Measurements from ENCODE around the gene GPC3. TPM values are rescaled to one million over a fixed set of nuclear protein-coding genes. Genes with fewer than 3 reads are reported as not detected.
A peak's percentile ranks its signal among the peaks of the same experiment; 100 is the strongest.
"Not testable (repeated sequence)": the region's sequence is repeated elsewhere in the genome, so short reads cannot be mapped to it uniquely, and the experiment has no call there.

Gene GPC3
- total RNA-seq, 1 experiment from 2014 or later = not detected

GRCh38 chrX:133776072-133776471, 209.3 kb downstream of the GPC3 start:
- DNase-seq (ENCODE audit: low read depth) = no peak

GRCh38 chrX:133774807-133775206, 210.6 kb downstream of the GPC3 start:
- no peak for DNase-seq (ENCODE audit: low read depth)

GRCh38 chrX:133771086-133771646, 214.2 kb downstream of the GPC3 start:
- DNase-seq (ENCODE audit: low read depth) = no peak

GRCh38 chrX:133762976-133763548, 222.3 kb downstream of the GPC3 start:
- DNase-seq (ENCODE audit: low read depth) = not testable (repeated sequence)

- no peak for DNase-seq (ENCODE audit: low read depth)
Observed at GRCh38 chrX:133754657-133755056, 230.7 kb downstream of the GPC3 start.

GRCh38 chrX:133749951-133750350, 235.4 kb downstream of the GPC3 start:
- no peak for DNase-seq (ENCODE audit: low read depth)

GRCh38 chrX:133749370-133749769, 236.0 kb downstream of the GPC3 start:
- no peak for DNase-seq (ENCODE audit: low read depth)

GRCh38 chrX:133747196-133747595, 238.2 kb downstream of the GPC3 start:
- DNase-seq (ENCODE audit: low read depth) = no peak

- no peak for DNase-seq (ENCODE audit: low read depth)
Observed at GRCh38 chrX:133746593-133746992, 238.8 kb downstream of the GPC3 start.

GRCh38 chrX:133745349-133745748, 240.0 kb downstream of the GPC3 start:
- no peak for DNase-seq (ENCODE audit: low read depth)

GRCh38 chrX:133742602-133743305, 242.6 kb downstream of the GPC3 start:
- DNase-seq (ENCODE audit: low read depth) = no peak

- no peak for DNase-seq (ENCODE audit: low read depth)
Observed at GRCh38 chrX:133741303-133741702, 244.1 kb downstream of the GPC3 start.

- no peak for DNase-seq (ENCODE audit: low read depth)
Observed at GRCh38 chrX:133726642-133727041, 258.8 kb downstream of the GPC3 start.

GRCh38 chrX:133726211-133726630, 259.2 kb downstream of the GPC3 start:
- peak; percentile 86 for DNase-seq (ENCODE audit: low read depth)

- no peak for DNase-seq (ENCODE audit: low read depth)
Observed at GRCh38 chrX:133723930-133724329, 261.5 kb downstream of the GPC3 start.

GRCh38 chrX:133722756-133723155, 262.6 kb downstream of the GPC3 start:
- DNase-seq (ENCODE audit: low read depth) = no peak

- DNase-seq (ENCODE audit: low read depth) = not testable (repeated sequence)
Observed at GRCh38 chrX:133720269-133720668, 265.1 kb downstream of the GPC3 start.

- no peak for DNase-seq (ENCODE audit: low read depth)
Observed at GRCh38 chrX:133715715-133716114, 269.7 kb downstream of the GPC3 start.

- DNase-seq (ENCODE audit: low read depth) = no peak
Observed at GRCh38 chrX:133709501-133709900, 275.9 kb downstream of the GPC3 start.

- no peak for DNase-seq (ENCODE audit: low read depth)
Observed at GRCh38 chrX:133706890-133707289, 278.5 kb downstream of the GPC3 start.

GRCh38 chrX:133702230-133702629, 283.2 kb downstream of the GPC3 start:
- no peak for DNase-seq (ENCODE audit: low read depth)

- DNase-seq (ENCODE audit: low read depth) = no peak
Observed at GRCh38 chrX:133699023-133699728, 286.2 kb downstream of the GPC3 start.
